NCI-H2196 treated with DMSO at 0.1 percent for 48 hours (cell line): ENCODE measurements around the gene BABAM2.
"Not testable (repeated sequence)": the region's sequence is repeated elsewhere in the genome, so short reads cannot be mapped to it uniquely, and the experiment has no call there.

Experiments
- DNase-seq: peaks from one replicate; lab custom pipeline; 2025; ENCODE audit not compliant: unreplicated experiment; lab: John Stamatoyannopoulos, UW

BABAM2 gene

GRCh38 chr2:28322456-28322855, 431.9 kb downstream of the BABAM2 start:
- DNase-seq, result no peak

- DNase-seq, result no peak
Observed at GRCh38 chr2:28322981-28323396, 432.5 kb downstream of the BABAM2 start.

DNA sequence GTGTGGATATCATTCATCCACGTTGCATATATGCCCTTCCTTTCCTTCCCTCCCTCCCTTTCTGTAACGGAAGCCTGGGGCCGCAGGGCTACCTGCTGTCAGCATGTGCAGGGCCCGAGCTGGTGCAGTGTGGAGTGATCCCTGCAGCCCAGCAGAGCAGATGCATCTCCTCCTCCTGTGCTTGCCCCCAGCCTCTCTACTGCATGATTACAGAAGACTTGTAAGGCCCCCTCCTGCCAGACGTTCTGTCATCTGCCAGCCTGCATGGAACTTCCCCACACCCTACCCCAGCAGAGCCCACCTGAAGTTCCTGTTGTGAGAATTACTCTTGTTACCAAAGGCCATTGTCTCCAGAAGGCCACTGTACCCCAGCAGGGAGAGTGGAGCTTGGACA, 434.6 kb downstream of the BABAM2 start:
- DNase-seq, result no peak

GRCh38 chr2:28325567-28326468, 435.3 kb downstream of the BABAM2 start:
- no peak for DNase-seq

DNA sequence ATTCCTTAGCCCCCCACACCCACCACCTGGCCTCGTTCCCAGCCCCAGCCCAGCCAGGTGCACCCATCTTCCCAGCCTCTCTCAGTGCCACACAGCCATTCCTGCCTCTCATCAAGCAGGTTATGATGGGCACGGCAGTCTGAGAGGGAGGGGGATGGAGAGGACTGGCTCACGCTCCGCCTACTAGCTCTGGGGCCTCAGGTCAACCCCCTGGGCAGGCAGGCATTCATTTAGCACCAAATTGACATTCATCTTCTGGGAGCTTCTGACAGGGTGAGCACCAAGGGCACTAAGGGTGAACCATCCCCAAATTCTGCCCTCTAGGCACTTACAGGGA, 435.9 kb downstream of the BABAM2 start:
- no peak for DNase-seq

- no peak for DNase-seq
Observed at GRCh38 chr2:28326881-28327505, 436.5 kb downstream of the BABAM2 start.

DNA sequence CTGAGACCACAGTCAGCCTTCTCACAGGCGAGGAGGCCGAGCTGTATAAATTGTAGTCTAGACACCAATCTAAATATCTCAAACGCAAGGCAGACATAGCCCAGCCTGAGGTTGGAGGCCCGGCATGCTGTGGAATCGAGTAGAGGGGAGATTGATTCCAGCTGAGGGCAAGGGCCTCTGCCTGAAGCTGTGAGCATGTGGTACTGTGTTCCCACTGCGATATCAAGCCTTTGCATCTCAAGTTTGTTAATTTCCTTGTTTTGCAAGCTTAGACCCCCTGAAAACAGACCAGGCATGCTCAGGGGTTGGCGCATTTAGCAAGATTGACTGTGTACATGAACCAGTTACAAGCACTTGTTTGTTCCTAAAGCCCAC, 437.0 kb downstream of the BABAM2 start:
- no peak for DNase-seq

DNA sequence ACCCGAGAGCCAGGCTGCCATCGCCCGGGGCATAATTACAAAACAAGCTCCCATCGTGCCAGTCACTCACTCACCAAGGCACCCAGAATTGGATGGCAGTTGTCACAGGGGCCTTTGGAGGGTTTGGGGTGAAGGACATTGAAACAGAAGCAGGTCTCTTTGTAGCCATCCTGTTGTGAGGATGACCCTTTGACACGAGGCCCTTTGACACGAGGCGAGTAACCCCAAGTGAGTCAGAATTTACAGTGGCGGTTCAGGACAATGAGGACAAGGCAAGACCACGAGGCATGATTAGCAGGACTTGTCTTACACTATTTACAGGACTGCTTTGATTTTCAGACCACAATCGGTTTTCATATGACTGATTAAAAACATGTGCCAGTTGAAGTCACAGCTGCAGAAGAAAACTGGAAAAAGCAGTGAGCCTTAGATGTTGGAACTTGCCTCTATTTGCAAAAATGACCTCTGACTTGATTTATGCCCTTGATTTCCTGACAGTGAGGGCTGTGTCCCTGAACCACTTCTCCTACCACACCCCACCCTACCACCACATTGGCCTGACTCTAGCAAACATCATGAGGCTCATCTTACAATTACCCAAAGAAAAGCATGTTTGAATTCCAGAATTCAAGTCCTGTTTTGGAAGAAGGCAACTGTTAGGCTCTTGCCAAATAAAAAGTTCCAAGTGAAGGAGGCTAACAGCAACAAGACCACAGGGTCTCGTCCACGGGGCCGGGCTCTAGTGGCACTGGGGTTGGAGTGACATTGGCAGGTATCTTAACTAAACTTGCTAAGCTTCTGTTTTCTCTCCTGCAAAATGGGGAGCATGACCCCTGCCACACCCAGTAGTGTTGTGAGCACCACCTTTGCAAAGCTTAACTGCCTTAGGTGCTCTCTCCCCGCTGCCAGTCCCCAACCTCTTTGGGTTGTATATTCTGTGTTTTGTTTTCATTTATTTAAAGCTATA, 437.7 kb downstream of the BABAM2 start:
- DNase-seq, result no peak

DNA sequence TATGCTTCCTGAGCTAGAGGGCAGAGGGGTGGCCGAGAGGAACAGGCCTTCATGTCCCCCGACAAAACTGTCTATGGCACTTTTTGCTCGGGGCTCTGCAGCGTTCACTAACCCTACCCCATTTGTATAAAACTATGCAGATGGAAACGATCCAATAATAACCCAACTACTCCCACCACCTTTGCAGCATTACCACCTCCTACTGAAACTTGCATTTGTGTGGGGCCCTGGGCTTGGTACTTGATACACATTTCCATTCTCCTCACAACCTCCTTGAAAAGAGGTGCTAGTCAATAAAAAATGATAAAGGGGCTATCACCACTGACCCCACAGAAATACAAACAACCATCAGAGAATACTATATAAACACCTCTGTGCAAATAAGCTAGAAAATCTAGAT, 438.7 kb downstream of the BABAM2 start:
- no peak for DNase-seq

DNA sequence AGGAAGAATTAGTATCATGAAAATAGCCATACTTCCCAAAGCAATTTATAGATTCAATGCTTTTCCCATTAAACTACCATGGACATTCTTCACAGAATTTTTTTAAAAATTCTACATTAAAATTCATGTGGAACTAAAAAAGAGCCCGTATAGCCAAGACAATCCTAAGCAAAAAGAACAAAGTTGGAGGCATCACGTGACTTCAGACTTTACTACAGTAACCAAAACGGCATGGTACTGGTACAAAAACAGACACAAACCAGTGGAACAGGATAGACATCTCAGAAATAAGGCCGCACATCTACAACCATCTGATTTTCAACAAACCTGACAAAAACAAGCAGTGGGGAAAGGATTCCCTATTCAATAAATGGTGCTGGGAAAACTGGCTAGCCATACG, 440.2 kb downstream of the BABAM2 start:
- DNase-seq, result not testable (repeated sequence)

DNA sequence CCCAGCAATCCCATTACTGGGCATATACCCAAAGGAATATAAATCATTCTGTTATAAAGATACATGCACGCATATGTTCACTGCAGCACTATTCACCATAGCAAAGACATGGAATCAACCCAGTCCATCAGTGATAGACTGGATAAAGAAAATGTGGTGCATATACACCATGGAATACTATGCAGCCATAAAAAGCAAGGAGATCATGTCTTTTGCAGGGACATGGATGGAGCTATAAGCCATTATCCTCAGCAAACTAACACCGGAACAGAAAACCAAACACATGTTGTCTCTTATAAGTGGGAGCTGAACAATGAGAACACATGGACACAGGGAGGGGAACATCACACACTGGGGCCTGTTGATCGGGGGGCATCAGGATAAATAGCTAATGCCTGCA, 441.3 kb downstream of the BABAM2 start:
- DNase-seq, result not testable (repeated sequence)

- DNase-seq, result no peak
Observed at GRCh38 chr2:28332696-28333095, 442.2 kb downstream of the BABAM2 start.

GRCh38 chr2:28333606-28334526, 443.3 kb downstream of the BABAM2 start:
- no peak for DNase-seq

GRCh38 chr2:28334527-28334894, 444.0 kb downstream of the BABAM2 start:
- no peak for DNase-seq

- DNase-seq, result not testable (repeated sequence)
Observed at GRCh38 chr2:28335265-28335664, 444.7 kb downstream of the BABAM2 start.

GRCh38 chr2:28335666-28336065, 445.1 kb downstream of the BABAM2 start:
- DNase-seq, result no peak

GRCh38 chr2:28336264-28336980, 445.9 kb downstream of the BABAM2 start:
- DNase-seq, result no peak

DNA sequence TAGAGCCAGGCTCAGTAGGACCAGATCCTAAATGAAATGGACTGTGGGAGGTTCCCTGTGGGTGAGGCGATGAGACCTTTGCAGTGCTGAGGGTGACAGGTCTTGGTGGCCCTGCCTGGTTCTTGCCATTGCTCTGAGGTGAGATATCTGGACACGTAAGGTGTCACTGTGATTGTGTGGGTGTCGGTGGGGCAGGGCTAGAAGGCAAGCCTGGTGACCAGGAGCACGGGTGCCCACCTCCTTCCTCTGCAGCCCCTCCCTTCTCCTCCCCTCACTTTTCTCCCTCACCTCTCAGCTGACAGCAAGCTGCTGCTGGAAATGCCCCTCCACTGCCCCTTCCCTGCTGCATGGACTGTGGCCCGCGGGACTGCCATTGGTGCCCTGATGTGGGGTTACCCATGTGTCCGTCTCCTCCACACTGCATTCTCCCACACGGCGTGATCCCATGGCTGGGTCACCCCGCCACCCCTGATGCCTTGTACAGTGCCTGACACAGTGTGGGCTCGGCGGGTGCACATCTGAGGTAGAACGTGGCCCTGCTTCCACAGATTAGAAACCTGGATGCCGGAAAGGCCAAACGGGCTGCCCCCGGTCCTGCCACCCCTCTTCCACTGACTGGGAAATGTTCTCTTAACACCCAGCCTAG, 446.6 kb downstream of the BABAM2 start:
- no peak for DNase-seq

DNA sequence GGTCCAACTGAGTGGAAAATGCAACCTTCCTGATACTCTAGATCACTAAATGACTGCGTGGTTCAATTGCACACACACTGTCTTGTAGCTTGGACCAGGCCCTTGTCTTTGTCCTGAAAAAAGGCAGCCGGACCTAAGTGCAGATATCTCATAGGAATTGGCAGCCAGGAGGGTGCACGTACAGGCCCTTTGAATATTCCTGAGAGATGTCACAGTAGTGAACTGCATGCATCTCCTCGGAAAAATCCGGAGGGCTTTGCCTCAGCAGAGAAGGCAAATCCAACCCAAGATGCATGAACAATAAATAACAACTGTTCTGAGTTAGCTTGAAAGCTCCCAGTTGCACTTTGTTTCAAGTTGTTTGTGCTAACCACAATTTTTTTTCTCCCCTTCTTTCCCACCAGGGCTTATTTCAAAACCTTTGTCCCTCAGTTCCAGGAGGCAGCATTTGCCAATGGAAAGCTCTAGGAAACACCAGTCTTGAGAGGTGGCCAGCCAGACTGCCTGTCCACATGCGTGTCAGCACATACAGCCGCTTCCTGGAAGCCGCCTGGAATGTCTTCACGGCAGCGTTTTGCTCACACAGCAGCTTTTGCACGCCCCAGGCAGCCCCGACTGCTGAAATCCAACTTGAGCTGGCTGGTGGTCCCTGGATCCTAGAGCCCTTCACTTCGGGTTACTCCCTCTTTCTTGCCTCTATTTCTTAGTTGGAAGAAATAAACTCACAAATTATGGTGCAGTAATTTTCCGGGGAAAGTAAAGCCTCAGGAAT, 447.7 kb downstream of the BABAM2 start:
- DNase-seq, result no peak
